GM23338 (cell line): ENCODE data around the gene RHOH. TPM values are rescaled to one million over a fixed set of nuclear protein-coding genes. Genes with fewer than 3 reads are reported as not detected.

ENCODE experiments used
- ATAC-seq: fragments of 200-7000 bp; cut with Tn5 transposase; 3 replicates; pipeline ENCODE4 v1.9.1; 2020
- DNase-seq: peaks from one replicate; pipeline ENCODE4 v3.0.0-alpha.2; 2015; ENCODE audit warnings: low spot score
- H2AFZ ChIP-seq: fragments of 200-600 bp; sonication (generic); 2 replicates; pipeline ENCODE4 v1.8.0; 2016; ENCODE audit warnings: antibody characterized with exemption, mild to moderate bottlenecking, moderate library complexity
- H3F3A ChIP-seq: fragments of 200-600 bp; sonication (generic); replicated peaks from 2 replicates; pipeline ENCODE4 v1.8.0; 2017; ENCODE audit warnings: antibody characterized with exemption, mixed run types, low read depth
- H3K27ac ChIP-seq: fragments of 200-600 bp; sonication (generic); 2 replicates; pipeline ENCODE4 v1.6.1; 2016; ENCODE audit warnings: low read depth
- H3K27me3 ChIP-seq: fragments of 200-600 bp; sonication (generic); 2 replicates; pipeline ENCODE4 v1.8.0; 2016; ENCODE audit warnings: mild to moderate bottlenecking, mixed run types, moderate library complexity; ENCODE audit not compliant: insufficient read depth
- H3K36me3 ChIP-seq: fragments of 200-600 bp; sonication (generic); 2 replicates; pipeline ENCODE4 v1.8.0; 2016; ENCODE audit warnings: mild to moderate bottlenecking; ENCODE audit not compliant: insufficient read depth
- H3K4me1 ChIP-seq: fragments of 200-600 bp; sonication (generic); 2 replicates; pipeline ENCODE4 v1.8.0; 2016; ENCODE audit warnings: mild to moderate bottlenecking, moderate library complexity; ENCODE audit not compliant: insufficient read depth
- H3K4me2 ChIP-seq: fragments of 200-600 bp; sonication (generic); 2 replicates; pipeline ENCODE4 v1.7.1; 2017; ENCODE audit warnings: mixed run types
- H3K4me3 ChIP-seq: fragments of 200-600 bp; sonication (generic); 2 replicates; pipeline ENCODE4 v1.6.1; 2016; ENCODE audit warnings: mixed run types
- H3K79me2 ChIP-seq: fragments of 200-600 bp; sonication (generic); replicated peaks from 2 replicates; pipeline ENCODE4 v1.8.0; 2017; ENCODE audit warnings: mild to moderate bottlenecking; ENCODE audit not compliant: insufficient read depth
- H3K9me2 ChIP-seq: fragments of 200-600 bp; sonication (generic); 2 replicates; pipeline ENCODE4 v1.8.0; 2017; ENCODE audit not compliant: insufficient read depth
- H4K20me1 ChIP-seq: fragments of 200-600 bp; sonication (generic); replicated peaks from 2 replicates; pipeline ENCODE4 v1.8.0; 2017; ENCODE audit warnings: mild to moderate bottlenecking; ENCODE audit not compliant: insufficient read depth
- H3K27ac Mint-ChIP-seq: 2 replicates; pipeline ENCODE4 v1.8.0; 2020; ENCODE audit warnings: inconsistent platforms, mild to moderate bottlenecking, moderate library complexity, mixed read lengths
- H3K27me3 Mint-ChIP-seq: 3 replicates; pipeline ENCODE4 v1.8.0; 2022; ENCODE audit warnings: low read depth, mild to moderate bottlenecking, moderate library complexity, mixed read lengths, inconsistent platforms; ENCODE audit not compliant: insufficient read depth, poor library complexity
- H3K36me3 Mint-ChIP-seq: 3 replicates; pipeline ENCODE4 v1.8.0; 2021; ENCODE audit warnings: low read depth, mild to moderate bottlenecking, inconsistent platforms, moderate library complexity, mixed read lengths
- H3K4me1 Mint-ChIP-seq: 3 replicates; pipeline ENCODE4 v1.8.0; 2020; ENCODE audit warnings: mild to moderate bottlenecking, inconsistent platforms, mixed read lengths
- H3K4me3 Mint-ChIP-seq: 3 replicates; pipeline ENCODE4 v1.8.0; 2021; ENCODE audit warnings: moderate library complexity, mild to moderate bottlenecking, inconsistent platforms, mixed read lengths
- H3K9me3 Mint-ChIP-seq: 3 replicates; pipeline ENCODE4 v1.8.0; 2020; ENCODE audit warnings: moderate library complexity, mild to moderate bottlenecking, inconsistent platforms, mixed read lengths
- CREB1 ChIP-seq: fragments of 250-450 bp; sonication (Bioruptor Pico); IDR thresholded peaks from 2 replicates; pipeline ENCODE4 v1.5.0; 2020; ENCODE audit warnings: low read depth, mild to moderate bottlenecking, moderate library complexity
- ETS1 ChIP-seq: IDR thresholded peaks from 2 replicates; pipeline ENCODE4 v1.6.1; 2016; ENCODE audit warnings: antibody characterized with exemption
- EZH2 ChIP-seq: fragments of 200-600 bp; sonication (generic); IDR thresholded peaks from one replicate; pipeline ENCODE4 v1.8.0; 2017; ENCODE audit warnings: antibody characterized with exemption, mild to moderate bottlenecking, low read depth; ENCODE audit not compliant: unreplicated experiment
- EZH2phosphoT487 ChIP-seq: fragments of 200-600 bp; sonication (generic); IDR thresholded peaks from one replicate; pipeline ENCODE4 v1.8.1; 2018; ENCODE audit warnings: antibody characterized with exemption; ENCODE audit not compliant: unreplicated experiment
- JUNB ChIP-seq: IDR thresholded peaks from one replicate; pipeline ENCODE4 v1.6.1; 2016; ENCODE audit warnings: antibody characterized with exemption; ENCODE audit not compliant: unreplicated experiment
- NANOG ChIP-seq: IDR thresholded peaks from 2 replicates; pipeline ENCODE4 v1.6.1; 2016; ENCODE audit warnings: antibody characterized with exemption, borderline replicate concordance
- POLR2AphosphoS5 ChIP-seq: IDR thresholded peaks from 2 replicates; pipeline ENCODE4 v1.6.1; 2016; ENCODE audit warnings: antibody characterized with exemption, low read depth
- STAT1 ChIP-seq: IDR thresholded peaks from one replicate; pipeline ENCODE4 v1.6.1; 2016; ENCODE audit warnings: antibody characterized with exemption; ENCODE audit not compliant: unreplicated experiment
- ZNF114 ChIP-seq: fragments of 250-450 bp; sonication (Bioruptor Pico); IDR thresholded peaks from 2 replicates; pipeline ENCODE4 v1.5.0; 2020; ENCODE audit warnings: mild to moderate bottlenecking, moderate library complexity
- ZNF331 ChIP-seq: fragments of 250-450 bp; sonication (Bioruptor Pico); IDR thresholded peaks from 2 replicates; pipeline ENCODE4 v1.5.0; 2020; ENCODE audit warnings: low read depth, mild to moderate bottlenecking, moderate library complexity
- ZNF462 ChIP-seq: fragments of 250-450 bp; sonication (Bioruptor Pico); IDR thresholded peaks from 2 replicates; pipeline ENCODE4 v1.5.0; 2020; ENCODE audit warnings: mild to moderate bottlenecking, moderate library complexity
- polyA plus RNA-seq: library from polyadenylated mRNA; unstranded; fragments of >200 nt; fragmentation: Nextera tagmentation; extraction: Ambion mirVana; gene quantifications from 2 replicates; pipeline ENCODE4 v1.2.1, GENCODE V29; 2016
- total RNA-seq: library from RNA; depleted of rRNA; stranded (reverse); fragments of >200 nt; shearing (Covaris generic); gene quantifications from 2 replicates; pipeline ENCODE4 v1.2.3, GENCODE V29; 2014
- TF ChIP-seq, protein P1 (sequence below), 2 experiments: fragments of 200-600 bp in 1 of 2; sonication (generic) in 1 of 2; conservative IDR thresholded peaks; 2 replicates each; pipeline versions ENCODE4 v1.5.1 to v1.6.1; 2016 to 2017; ENCODE audit warnings: antibody characterized with exemption in 2 of 2, low read depth in 2 of 2, mild to moderate bottlenecking in 2 of 2, moderate library complexity in 1 of 2
- TF ChIP-seq, protein P2 (sequence below): IDR thresholded peaks from one replicate; pipeline ENCODE4 v1.6.1; 2018; ENCODE audit warnings: antibody characterized with exemption; ENCODE audit not compliant: unreplicated experiment

The RHOH gene
- total and polyA plus RNA-seq, 2 experiments from 2014 or later: 2.2 to 3.7 TPM

- Histone ChIP-seq H3K4me2 (0 out of 2 replicates have a peak overlapping the region, but pooled peaks have one; percentile 48), H2AFZ (peak overlapping the region; percentile 44), H3K27me3 (no peaks in the 10 kb centered on the region), H3K4me3 (no peak overlapping the region), H3K79me2 (no peaks in the 10 kb centered on the region), H3K27ac (peak overlapping the region; percentile 58; the same call in 1 of the 2 replicates), H3K4me1 (peaks cover 44% of the 10 kb centered on the region), H3K9me2 (no peaks in the 10 kb centered on the region), H3F3A (0 out of 2 replicates have a peak, but pooled peaks cover 3% of the 10 kb centered on the region), H3K36me3 (no peaks in the 10 kb centered on the region), H4K20me1 (no peaks in the 10 kb centered on the region)
- no peaks in the 10 kb centered on the region for H3K9me3 Mint-ChIP-seq
- no peak overlapping the region for H3K4me3 Mint-ChIP-seq
- DNase-seq: no peak
- peak; percentile 32; the same call in 2 of the 3 replicates for ATAC-seq
- peak overlapping the region; percentile 61 for H3K27ac Mint-ChIP-seq
- H3K4me1 Mint-ChIP-seq: peaks cover 62% of the 10 kb centered on the region
- H3K36me3 Mint-ChIP-seq: no peaks in the 10 kb centered on the region
- TF ChIP-seq EZH2 (no peak), STAT1 (no peak), ZNF462 (no peak), POLR2AphosphoS5 (no peak), EZH2phosphoT487 (no peak), ZNF331 (no peak), NANOG (no peak), JUNB (no peak), ZNF114 (CRISPR knock-in tag) (no peak), ETS1 (no peak), CREB1 (CRISPR knock-in tag) (no peak)
- TF ChIP-seq, protein P1, sequence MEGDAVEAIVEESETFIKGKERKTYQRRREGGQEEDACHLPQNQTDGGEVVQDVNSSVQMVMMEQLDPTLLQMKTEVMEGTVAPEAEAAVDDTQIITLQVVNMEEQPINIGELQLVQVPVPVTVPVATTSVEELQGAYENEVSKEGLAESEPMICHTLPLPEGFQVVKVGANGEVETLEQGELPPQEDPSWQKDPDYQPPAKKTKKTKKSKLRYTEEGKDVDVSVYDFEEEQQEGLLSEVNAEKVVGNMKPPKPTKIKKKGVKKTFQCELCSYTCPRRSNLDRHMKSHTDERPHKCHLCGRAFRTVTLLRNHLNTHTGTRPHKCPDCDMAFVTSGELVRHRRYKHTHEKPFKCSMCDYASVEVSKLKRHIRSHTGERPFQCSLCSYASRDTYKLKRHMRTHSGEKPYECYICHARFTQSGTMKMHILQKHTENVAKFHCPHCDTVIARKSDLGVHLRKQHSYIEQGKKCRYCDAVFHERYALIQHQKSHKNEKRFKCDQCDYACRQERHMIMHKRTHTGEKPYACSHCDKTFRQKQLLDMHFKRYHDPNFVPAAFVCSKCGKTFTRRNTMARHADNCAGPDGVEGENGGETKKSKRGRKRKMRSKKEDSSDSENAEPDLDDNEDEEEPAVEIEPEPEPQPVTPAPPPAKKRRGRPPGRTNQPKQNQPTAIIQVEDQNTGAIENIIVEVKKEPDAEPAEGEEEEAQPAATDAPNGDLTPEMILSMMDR (conservative IDR thresholded peaks at IDR 0.05; ENCODE audit: low read depth in 2 of 2): no peak
- TF ChIP-seq, protein P2, sequence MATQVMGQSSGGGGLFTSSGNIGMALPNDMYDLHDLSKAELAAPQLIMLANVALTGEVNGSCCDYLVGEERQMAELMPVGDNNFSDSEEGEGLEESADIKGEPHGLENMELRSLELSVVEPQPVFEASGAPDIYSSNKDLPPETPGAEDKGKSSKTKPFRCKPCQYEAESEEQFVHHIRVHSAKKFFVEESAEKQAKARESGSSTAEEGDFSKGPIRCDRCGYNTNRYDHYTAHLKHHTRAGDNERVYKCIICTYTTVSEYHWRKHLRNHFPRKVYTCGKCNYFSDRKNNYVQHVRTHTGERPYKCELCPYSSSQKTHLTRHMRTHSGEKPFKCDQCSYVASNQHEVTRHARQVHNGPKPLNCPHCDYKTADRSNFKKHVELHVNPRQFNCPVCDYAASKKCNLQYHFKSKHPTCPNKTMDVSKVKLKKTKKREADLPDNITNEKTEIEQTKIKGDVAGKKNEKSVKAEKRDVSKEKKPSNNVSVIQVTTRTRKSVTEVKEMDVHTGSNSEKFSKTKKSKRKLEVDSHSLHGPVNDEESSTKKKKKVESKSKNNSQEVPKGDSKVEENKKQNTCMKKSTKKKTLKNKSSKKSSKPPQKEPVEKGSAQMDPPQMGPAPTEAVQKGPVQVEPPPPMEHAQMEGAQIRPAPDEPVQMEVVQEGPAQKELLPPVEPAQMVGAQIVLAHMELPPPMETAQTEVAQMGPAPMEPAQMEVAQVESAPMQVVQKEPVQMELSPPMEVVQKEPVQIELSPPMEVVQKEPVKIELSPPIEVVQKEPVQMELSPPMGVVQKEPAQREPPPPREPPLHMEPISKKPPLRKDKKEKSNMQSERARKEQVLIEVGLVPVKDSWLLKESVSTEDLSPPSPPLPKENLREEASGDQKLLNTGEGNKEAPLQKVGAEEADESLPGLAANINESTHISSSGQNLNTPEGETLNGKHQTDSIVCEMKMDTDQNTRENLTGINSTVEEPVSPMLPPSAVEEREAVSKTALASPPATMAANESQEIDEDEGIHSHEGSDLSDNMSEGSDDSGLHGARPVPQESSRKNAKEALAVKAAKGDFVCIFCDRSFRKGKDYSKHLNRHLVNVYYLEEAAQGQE: no peak
- peaks cover 1% of the 10 kb centered on the region for H3K27me3 Mint-ChIP-seq
Measured at GRCh38 chr4:40190880-40191815, 5.7 kb upstream of the RHOH start.
